Islet precursor cell (in vitro differentiated cells): ENCODE measurements around the gene ARHGEF40.
A peak's percentile ranks its signal among the peaks of the same experiment; 100 is the strongest.

Source experiments
- DNase-seq: peaks from one replicate; pipeline ENCODE4 v3.0.0-alpha.2; 2018

ARHGEF40 gene

DNA sequence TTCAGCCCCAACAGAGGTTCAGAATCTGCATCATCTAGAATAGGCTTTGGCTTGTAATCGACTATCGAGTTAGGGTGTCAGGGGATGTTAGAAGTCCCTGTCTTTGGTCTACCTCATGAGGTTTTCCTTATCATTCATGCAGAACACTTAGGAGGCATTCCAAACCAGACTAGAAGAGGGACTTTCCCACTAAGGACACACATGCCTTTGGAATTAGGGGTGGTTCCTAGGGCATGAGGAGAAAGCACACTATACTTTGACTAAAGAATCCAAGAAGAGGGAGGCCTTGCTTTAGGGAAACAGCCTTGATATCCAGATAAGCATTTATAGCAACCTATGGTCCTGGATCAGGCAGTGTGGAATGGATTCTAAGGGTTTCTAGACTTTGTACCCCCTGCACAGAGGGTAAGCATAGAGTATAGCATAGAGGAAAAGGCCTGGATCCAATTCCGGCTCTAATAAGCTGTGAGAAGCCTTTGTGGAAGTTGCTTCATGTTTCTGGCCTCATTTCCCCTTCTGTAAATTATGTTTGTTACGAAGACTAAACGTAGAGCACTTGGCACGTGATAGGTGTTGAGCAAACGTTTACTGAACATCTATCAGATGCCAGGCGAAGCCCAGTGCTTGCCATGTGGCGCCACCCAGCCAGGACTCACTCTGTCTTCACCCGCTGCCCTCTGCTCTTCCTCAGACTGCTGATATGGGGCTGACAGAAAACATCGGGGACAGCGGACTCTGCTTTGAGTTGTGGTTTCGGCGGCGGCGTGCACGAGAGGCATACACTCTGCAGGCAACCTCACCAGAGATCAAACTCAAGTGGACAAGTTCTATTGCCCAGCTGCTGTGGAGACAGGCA is 15.1 kb downstream of the ARHGEF40 start:
- no peak for DNase-seq

DNA sequence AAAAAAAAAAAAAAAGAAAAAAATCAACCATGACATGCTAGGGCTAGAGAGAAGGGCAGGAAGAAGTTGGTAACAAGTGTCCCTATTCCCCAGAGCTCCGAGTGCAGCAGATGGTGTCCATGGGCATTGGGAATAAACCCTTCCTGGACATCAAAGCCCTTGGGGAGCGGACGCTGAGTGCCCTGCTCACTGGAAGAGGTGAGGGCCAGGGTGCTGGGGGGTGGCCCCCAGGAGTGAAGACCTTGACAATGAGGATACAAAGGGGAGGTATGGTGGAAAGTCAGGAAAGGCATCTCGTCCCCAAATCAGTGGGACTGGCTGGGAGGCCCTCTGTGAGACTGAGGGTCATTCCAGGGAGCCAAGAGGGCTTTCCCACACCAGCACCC is 16.8 kb downstream of the ARHGEF40 start:
- no peak for DNase-seq

DNA sequence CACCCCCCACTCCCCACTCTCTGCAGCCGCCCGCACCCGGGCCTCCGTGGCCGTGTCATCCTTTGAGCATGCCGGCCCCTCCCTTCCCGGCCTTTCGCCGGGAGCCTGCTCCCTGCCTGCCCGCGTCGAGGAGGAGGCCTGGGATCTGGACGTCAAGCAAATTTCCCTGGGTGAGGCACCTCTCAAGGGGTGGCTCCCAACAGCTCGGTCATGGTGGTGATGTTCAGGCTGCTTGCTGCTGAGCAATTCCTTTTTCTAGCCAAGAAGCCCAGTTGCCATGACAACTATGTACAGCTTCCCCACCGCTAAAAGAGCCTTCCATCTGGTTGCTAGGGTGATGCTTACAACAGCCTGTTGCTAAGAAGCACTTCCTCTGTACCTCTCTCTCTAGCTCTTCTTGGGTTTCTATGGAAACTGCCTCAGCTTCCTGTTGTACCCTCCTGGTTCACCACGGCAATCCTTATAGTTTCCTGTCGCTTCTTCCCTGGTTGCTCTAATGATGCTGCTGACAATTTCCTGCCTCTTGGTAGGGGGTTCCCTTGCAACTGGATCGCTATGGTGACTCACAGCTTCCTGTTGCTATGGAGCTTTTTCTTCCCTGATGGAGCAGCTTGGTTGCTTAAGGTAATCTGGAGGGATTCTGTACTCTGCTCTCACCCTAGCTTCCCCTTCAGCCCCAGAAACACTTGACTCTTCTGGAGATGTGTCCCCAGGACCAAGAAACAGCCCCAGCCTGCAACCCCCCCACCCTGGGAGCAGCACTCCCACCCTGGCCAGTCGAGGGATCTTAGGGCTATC is 17.4 kb downstream of the ARHGEF40 start:
- DNase-seq, result peak; percentile 76

DNA sequence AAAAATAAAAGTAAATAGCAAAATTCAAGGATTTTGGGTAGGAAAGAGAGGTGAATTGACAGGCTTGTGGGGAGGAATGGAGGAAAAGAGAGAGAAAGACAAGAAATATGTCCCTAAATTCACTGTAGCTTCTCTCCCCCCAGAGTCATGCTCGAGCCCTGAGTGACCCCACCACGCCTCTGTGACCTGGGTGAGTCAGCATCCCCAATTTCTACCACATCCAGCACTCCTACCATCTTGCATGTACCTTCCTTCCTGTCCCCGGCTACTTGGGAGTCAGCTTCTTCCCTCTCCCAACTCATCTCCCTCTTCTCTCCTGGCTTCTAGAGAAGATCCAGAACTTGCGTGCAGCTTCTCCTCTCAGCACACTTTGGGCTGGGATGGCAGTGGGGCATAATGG is 18.6 kb downstream of the ARHGEF40 start:
- DNase-seq, result no peak

DNA sequence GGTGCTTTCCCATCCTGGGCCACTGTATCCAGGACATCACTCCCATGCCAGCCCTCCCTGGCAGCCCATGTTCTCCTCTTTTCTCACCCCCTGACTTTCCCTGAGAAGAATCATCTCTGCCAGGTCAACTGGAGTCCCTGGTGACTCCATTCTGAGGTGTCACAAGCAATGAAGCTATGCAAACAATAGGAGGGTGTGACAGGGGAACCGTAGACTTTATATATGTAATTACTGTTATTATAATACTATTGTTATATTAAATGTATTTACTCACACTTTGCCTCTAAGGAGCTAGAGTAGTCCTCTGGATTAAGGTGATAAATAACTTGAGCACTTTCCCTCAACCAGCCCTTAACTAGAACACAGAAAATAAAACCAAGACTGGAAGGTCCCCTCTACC is 19.2 kb downstream of the ARHGEF40 start:
- DNase-seq, result no peak

DNA sequence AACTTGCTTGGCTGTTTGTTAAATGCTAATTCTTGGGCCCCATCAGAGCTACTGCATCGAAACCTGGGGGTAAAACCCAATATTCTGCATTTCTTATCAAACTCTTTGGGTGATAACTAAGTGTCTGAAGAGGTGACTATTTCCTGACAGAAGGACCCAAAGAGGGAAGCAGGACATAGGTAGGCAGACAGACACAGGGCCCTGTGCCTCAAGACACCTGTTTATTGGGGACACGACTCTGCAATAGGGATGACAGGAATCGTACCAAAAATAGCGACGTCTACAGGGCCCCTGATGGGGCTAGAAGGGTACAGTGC is 19.7 kb downstream of the ARHGEF40 start:
- DNase-seq, result no peak

DNA sequence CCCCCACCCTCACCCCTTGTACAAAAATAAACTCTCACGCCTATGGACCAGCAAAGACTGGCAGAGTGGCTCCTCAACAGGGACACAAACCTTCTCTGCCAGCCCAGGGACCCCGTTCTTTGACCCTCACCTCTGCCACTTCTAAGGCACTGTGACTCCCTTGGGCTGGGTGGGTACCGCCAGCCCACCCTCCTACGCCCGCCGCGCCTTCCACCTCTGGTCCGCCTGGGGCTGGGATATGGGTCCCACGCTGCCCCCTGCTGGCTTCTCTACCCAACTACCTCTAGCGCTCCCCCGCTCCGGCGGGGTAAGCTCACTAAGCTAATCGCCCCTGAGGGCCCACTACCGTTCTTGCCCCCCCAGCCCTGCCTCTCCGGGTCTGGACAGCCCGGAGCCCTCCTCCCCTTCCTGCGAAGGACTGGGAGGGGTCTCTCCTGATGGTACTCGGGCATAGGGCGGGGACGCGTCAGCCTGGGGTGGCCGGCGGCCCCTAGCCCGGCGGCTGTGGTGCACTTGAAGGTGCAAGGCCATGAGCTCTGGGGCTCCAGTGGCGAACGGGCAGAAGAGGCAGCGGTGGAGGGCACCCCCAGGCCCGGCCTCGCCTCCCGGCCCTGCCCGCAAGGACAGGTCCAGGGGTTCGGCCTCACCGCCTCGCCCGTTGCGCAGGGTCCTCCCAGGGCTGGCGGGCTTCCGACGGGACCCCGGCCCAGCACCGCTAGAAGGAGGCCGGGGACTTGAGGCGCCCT is 20.3 kb downstream of the ARHGEF40 start:
- peak; percentile 73 for DNase-seq

DNA sequence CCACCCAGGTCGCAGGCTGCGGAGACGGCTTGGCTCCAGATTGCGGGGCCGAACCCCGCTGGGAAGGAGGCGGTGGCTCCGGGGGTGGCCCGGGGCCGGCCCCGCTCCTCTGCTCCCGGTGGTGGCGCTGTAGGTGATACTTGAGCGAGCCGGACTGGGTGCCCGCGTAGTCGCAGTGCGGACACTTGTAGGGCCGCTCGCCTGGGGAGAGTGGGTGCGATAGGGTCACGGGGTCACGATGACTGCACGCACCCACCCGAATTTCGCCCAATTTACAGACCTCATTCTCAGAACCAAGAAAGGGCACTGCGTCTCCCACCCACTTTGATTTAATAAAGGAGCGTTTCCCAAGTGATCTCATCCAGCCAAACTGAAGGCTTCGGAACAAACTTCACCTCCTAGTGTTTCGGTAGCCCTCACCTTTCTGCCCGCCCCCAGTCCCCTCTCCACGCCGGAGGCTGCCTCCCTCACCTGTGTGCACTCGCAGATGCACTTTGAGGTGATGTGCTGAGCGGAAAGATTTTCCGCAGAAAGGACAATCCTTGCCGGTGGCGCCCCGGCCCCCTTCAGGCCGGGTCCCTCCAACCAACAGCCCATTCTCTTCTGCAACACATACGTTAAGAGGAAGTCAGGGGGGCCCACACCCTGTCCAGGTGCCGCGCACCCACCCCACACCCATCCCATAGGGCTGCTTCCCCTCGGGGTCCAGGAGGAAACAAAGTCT is 21.0 kb downstream of the ARHGEF40 start:
- no peak for DNase-seq

DNA sequence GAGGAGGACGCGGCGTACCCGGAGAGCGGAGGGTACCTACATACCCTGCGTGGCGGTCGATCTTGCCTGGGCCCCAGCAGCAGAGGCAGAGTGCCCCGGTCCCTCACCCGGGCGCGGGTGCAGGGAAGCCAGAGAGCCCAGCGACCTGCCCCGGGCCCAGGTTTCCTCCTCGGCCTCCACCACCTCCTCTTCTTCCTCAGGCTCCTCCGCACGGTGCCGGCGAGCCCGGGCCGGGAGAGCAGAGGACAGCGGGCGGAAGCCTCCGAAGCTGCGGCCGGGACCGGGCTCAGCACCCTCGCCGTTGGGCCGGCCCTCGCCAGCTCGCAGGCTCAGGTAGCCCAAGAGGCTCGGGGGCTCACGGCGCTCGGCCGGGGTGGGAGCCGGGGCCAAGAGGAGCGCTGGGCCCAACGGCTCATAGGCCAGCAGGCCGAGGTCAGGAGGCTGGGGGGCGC is 21.7 kb downstream of the ARHGEF40 start:
- DNase-seq, result no peak

DNA sequence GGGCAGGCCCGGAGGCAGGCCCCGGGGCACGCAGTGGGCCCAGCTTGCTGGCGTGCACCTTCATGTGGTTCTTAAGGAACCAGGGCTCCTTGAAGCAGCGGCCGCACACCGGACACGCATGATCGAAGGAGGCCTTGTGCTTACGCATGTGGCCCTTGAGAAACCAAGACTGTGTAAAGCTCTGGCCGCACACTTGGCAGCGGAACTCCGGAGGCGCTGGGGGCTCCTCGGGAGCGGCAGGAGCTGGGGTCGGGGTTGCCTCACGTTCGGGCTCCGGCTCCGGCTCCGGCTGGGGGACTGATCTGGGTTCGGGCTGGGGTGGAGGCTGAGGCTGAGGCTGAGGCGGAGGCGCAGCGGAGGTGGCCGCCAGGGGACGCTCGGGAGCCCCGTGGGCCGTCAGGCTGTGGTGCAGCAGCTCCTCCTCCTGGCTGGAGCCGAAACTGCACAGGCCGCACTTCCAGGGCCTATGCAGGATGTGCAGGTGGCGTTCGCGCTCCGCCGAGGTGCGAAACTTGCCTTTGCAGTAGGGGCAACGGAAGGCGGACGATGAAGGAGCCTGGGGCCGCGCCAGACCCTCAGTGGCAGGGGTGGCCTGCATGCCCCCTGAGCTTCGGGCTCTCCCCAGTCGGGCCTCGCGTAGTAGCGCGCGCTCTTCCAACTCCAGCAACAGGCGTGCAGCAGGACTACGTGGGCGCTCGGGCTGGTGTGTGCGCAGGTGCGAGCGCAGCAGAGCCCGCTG is 22.3 kb downstream of the ARHGEF40 start:
- DNase-seq, result peak; percentile 86

DNA sequence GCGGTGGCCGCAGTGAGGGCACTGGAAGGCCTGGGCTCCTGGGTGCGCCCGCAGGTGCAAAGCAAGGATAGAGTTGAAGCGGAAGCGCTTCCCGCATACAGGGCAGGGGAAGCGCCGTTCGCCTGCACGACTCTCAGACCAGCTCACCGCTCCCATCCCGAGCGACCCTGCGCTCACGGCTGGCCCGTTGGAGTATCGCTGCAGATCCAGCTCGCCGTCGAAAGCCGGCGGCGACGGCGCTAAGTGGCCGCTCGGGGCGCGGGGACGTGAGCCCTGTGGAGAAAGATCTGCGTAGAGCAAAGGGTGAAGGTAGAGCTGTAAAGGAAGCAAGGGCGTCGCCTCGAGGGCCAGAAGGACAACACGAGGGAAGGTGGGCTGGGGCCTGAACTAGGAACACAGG is 22.9 kb downstream of the ARHGEF40 start:
- no peak for DNase-seq

DNA sequence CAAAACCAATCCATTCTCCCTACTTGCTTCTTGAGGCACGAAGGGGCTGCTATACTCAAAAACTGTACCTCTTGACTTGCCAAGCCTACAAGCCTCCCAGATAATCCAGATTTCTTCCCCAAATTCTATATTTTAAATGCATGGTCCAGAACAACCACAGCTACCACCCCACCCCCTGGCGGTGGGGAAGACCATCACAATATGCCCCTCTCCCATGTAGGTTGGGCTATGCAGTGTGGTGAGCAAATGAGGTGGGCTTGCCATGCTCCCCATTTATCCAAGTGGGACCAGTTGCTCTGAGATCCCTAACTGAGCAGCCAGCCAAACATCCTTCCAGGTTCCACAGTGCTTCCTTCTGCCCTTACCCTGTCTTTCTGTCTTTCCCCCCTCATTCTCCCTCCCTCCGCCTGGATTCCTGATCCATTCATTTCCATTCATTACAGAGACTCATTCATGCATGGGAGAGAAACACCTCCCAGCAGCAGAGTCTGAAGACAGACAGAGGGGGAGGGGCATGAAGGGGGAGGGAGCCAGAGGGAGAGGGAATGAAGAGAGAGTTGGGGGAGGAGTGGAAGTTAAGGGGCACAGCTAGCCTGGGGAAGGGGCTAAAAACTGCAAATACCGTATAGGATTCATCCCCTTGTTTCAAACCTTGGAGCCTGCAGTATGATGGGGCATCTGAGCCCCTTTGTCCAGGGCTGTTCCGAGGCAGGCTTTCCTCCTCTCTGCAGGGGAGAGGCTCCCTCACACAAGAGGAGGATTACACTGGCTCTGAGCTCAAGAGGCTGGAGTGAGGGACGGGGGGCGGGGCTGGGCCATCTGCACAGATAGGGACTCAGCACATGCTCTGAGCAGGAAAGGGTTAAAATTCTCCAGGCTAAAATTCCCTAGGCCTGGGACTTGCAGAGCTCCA is 23.9 kb downstream of the ARHGEF40 start:
- DNase-seq, result peak; percentile 88

DNA sequence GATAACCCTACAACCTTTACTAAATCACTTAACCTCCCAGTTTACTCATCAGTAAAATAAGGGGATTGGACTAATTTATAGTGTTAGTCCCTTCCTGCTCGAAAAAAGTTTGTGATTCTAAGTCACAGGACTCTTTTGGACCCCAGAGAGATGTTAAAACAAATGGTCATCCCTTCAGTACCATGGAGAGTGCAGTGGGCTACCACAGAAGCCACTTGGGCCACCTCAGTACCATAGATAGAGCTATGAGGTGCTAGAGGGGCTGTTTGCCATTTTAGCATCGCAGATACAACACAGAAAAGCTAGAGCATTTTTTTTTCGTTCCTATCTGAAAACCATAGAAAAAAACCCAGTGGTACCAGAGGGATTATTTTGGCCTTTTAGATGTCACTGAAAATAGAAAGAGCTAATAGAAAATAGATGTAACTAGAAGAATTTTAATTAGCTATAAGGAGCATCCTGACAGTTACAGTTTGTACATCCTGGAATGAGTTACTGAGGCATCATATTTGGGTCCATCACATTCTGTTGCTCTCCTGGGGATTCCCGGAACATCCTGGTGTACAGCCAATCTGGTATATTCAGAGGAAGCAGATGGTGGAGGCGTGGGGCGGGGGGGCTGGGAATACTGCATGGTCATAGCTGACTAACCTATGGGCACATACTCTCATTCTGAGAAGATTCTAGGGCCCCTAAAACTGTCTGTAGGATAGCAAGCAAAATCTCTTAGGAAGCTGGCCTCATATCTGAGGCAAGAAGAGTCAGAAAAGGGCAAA is 25.5 kb downstream of the ARHGEF40 start:
- DNase-seq, result no peak

DNA sequence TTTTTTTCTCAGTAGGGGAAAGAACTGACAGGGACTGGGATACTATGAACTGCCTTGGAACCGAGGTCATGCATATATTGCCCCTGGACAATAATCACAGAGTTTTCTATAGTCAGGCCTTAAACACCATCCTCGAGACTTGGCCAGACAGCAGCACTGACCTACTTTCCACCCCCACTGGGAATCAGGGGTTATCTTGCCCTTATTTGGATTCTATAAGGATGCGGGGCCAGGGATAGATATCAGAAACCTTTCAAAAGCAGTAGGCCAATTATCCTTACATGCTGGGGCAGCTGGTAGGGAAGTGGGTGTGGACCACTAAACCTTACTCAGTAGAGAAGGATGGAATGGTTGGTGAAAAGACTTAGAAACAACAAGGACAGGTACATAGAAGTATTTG is 26.3 kb downstream of the ARHGEF40 start:
- DNase-seq, result no peak

DNA sequence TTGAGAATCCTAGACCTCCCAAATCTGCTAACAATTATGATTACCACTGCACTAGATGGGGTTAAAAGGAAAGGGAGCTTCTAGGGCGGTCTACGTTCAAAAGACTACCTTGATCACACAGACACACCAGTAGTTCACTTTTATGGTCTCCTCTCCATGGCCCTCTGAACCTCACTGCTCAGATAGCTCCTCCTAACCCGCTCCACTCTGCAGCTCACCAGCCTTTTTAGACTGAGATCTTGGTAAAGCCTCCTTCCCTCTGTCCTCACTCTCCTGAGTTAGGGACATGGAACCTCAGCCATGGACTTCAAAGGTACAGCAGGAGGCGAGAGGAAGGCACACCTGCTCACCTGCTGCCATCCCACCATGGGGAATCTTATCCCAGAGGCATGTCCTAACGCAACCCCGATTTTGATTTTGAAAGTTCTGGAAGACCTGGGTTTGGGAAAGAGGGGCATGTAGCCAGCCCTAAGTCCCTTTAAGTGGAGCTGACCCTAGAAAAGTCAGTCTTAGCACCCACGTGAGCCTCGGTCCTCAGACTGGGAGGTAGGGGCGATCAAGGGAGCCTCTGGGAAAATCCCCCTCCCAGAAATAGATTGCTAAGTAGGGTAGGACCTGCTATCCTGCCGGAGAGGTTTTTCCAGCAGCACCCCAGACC is 27.0 kb downstream of the ARHGEF40 start:
- no peak for DNase-seq

DNA sequence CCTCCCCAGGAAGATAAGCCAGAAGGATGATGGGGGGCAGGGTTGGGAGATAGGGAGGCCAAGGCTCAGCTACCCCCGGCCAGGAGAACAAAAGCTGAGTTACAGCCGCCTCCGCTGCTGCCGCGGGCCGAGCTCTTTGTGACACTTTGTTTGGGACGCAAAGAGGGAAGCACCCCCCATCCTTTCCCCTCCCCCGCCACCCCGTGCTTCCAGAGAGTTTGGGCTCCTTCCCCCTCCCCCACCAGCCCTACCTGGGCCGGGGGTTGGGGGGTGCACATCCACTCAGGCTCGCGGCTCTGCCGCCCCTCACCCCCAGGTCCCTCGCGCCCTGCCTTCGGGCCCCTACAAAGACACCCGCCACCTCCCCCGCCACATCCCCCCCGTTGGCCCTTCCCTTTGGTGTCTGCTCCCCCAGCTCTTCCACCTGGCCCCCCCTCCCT is 27.6 kb downstream of the ARHGEF40 start:
- DNase-seq, result no peak

DNA sequence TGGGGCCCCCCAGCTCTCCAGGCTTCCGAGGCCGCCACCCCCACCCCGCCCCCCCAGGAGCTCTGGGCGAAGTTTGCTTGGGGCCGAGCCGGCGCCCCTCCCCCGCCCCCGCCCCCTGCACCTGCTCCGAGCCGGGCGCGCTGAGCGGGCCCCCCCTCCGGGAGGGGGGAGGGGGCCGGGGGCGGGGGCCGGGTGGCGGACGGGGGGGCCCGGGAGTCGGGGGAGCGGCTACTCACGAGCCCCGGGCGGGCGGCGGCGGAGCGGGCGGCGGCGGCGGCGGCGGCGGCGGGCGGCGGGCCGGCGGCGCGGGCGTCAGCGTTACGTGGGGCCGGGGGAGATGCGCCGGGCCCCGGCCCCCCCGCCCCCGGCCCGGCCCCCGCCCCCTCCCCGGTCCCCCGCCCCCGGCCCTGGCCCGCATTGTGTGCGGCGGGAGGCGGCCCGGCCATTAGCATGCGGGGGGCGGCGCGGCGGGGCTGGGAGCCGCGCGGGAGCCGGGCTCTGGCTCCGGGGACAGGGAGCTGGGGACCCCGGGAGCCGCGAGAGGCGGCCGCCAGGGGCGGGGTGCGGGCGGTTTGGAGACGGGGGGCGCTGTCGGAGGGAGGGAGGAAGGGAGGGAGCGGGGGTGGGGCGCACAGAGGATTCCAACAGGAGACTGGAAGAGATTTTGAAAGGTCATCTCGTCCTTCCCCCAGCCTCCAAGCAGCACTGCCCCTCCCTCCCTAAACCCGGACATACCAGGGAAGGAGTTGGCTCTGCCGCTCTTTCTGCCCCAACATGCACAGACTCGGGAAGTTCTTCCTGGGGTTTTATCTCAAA is 28.2 kb downstream of the ARHGEF40 start, which contains the start of gene ZNF219:
TSS of gene ZNF219 (minus strand) at position 580 of the 816 bp plus-strand sequence. CDS start 5,064 bp downstream, outside the sequence.
- DNase-seq, result peak; percentile 83

DNA sequence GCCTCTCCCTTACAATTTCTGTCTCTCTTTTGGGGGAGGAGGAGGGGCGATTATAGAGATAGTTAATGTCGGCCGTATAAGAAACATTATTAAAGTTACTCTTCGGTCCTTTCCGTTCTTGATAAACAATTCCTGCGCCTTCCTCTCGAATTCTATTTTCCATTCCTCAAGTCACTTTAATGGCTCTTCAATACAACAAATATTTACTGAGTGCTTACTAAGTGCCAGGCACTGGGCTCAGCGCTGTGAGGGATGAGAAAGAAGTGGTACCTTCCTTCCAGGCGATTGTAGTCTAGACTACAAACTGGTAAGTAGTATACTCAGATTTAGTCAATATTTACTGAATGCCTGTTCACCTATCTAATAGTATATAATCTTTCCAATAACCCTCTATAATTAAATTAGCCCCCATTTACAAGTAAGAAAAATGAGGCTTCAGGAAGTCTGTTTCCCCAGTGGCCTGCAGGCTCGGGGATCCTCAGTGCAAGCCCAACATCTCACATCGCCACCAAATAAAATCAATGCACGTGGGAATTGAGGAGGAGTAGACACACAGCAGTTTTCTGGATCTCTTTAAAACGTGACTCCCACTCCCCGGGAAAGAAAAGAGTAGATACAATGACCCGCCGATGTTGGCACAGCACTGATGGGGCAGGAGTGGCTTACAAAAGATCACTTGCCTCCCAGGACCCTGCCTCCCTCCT is 28.9 kb downstream of the ARHGEF40 start:
- DNase-seq, result no peak
